ENCODE results near the gene SLC35F3. TPM values are rescaled to one million over a fixed set of nuclear protein-coding genes. Genes with fewer than 3 reads are reported as not detected.

SLC35F3 gene
- total RNA-seq, 2 experiments from 2014 or later: 0.08 TPM; not detected in 1

DNA sequence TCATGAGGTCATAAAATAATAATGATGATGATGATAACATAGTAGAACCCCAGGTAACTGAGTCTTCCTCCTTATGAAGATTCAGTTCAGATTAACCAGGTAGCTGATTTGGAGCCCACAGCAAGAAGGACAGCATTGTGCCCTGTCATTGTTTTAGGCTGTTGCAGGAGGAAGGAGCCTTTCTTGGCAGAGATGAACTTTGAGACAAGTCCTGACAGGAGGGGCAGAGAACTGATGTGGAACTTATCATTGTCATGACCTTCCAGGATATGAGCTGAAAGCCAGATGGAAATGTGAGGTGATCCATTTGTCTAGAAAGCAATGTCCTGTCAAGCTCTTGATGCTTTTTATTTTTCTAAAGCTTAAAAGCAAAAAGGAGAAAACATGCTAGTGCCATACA, 336.2 kb downstream of the SLC35F3 start:
- TF ChIP-seq, protein P1, sequence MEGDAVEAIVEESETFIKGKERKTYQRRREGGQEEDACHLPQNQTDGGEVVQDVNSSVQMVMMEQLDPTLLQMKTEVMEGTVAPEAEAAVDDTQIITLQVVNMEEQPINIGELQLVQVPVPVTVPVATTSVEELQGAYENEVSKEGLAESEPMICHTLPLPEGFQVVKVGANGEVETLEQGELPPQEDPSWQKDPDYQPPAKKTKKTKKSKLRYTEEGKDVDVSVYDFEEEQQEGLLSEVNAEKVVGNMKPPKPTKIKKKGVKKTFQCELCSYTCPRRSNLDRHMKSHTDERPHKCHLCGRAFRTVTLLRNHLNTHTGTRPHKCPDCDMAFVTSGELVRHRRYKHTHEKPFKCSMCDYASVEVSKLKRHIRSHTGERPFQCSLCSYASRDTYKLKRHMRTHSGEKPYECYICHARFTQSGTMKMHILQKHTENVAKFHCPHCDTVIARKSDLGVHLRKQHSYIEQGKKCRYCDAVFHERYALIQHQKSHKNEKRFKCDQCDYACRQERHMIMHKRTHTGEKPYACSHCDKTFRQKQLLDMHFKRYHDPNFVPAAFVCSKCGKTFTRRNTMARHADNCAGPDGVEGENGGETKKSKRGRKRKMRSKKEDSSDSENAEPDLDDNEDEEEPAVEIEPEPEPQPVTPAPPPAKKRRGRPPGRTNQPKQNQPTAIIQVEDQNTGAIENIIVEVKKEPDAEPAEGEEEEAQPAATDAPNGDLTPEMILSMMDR (IDR thresholded peaks at IDR 0.05): no peak
- Histone ChIP-seq H3K4me1 (ENCODE audit: insufficient read depth, low read length) (no peaks in the 10 kb centered on the region), H3K4me3 (ENCODE audit: low read length) (no peak overlapping the region), H3K36me3 (ENCODE audit: insufficient read depth, low read length) (no peaks in the 10 kb centered on the region), H3K27me3 (ENCODE audit: control insufficient read depth in 1 of 2, insufficient read depth in 2 of 2, low read length in 2 of 2) (no peaks in the 10 kb centered on the region), H3K27ac (ENCODE audit: low read depth in 1 of 2, low read length in 2 of 2) (no peak overlapping the region), H3K9me3 (ENCODE audit: control insufficient read depth in 1 of 2, insufficient read depth in 1 of 2, low read length in 2 of 2) (no peaks in the 10 kb centered on the region)
- H3K4me3 Mint-ChIP-seq: no peak overlapping the region
- peaks cover 12% of the 10 kb centered on the region for H3K27me3 Mint-ChIP-seq
- DNase-seq (no peak), ATAC-seq (ENCODE audit: poor library complexity) (no peak)
- H3K9me3 Mint-ChIP-seq: no peaks in the 10 kb centered on the region
- H3K27ac Mint-ChIP-seq: no peak overlapping the region
- intact Hi-C loops (cut with DNase I, micrococcal nuclease): no loop called here
- POLR2A ChIA-PET: no interaction called here
- no peaks in the 10 kb centered on the region for H3K4me1 Mint-ChIP-seq (ENCODE audit: low read depth)
- CTCF ChIA-PET: no interaction called here
- H3K36me3 Mint-ChIP-seq (ENCODE audit: low read depth): no peaks in the 10 kb centered on the region

DNA sequence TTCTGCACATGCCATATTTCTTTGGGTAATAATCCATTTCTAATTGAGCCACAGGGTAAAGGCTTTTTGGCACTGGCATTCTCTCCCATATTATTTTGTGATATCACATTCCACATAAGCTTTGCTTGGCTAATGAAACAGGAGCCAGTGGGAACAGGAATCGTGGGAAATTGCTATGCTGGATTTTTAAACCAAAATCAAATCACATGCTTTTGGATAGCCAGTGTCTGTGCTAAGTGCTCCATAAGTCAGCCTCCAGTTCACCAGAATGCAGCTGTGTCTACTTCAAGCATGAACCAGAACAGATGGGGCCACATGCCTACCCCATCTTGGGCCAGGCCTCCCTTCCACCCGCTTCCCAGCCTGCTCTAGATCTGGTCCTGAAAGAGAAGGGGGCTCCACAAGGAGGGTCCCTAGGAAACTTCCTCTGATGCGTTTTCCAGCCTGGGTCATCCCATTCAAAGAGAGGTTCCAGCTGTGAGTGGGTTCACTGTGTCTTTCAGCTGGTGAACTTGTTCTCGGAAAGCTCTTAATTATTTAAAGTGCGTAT, 337.5 kb downstream of the SLC35F3 start:
- H3K27ac ChIP-seq (ENCODE audit: low read depth in 1 of 2, low read length in 2 of 2): no peak overlapping the region
- H3K9me3 ChIP-seq (ENCODE audit: control insufficient read depth in 1 of 2, insufficient read depth in 1 of 2, low read length in 2 of 2): no peaks in the 10 kb centered on the region
- peaks cover 12% of the 10 kb centered on the region for H3K27me3 Mint-ChIP-seq
- CTCF ChIA-PET: interaction anchor here (1.1 kb wide), 1 partner anchor 68 kb away, joined by 3 read pairs; no protein-coding TSS in a partner anchor
- ATAC-seq (ENCODE audit: poor library complexity): no peak
- no peak overlapping the region for H3K27ac Mint-ChIP-seq
- no peaks in the 10 kb centered on the region for H3K9me3 Mint-ChIP-seq
- no peak overlapping the region for H3K4me3 ChIP-seq (ENCODE audit: low read length)
- DNase-seq: no peak
- no peaks in the 10 kb centered on the region for H3K27me3 ChIP-seq (ENCODE audit: control insufficient read depth in 1 of 2, insufficient read depth in 2 of 2, low read length in 2 of 2)
- H3K36me3 Mint-ChIP-seq (ENCODE audit: low read depth): no peaks in the 10 kb centered on the region
- intact Hi-C loops (cut with DNase I, micrococcal nuclease): no loop called here
- H3K36me3 ChIP-seq (ENCODE audit: insufficient read depth, low read length): no peaks in the 10 kb centered on the region
- H3K4me1 Mint-ChIP-seq (ENCODE audit: low read depth): no peaks in the 10 kb centered on the region
- POLR2A ChIA-PET: no interaction called here
- TF ChIP-seq, protein P1 (IDR thresholded peaks at IDR 0.05): no peak
- no peaks in the 10 kb centered on the region for H3K4me1 ChIP-seq (ENCODE audit: insufficient read depth, low read length)
- no peak overlapping the region for H3K4me3 Mint-ChIP-seq

- ATAC-seq (ENCODE audit: poor library complexity) (no peak), DNase-seq (no peak)
- Histone ChIP-seq H3K4me1 (ENCODE audit: insufficient read depth, low read length) (no peaks in the 10 kb centered on the region), H3K27me3 (ENCODE audit: control insufficient read depth in 1 of 2, insufficient read depth in 2 of 2, low read length in 2 of 2) (no peaks in the 10 kb centered on the region), H3K9me3 (ENCODE audit: control insufficient read depth in 1 of 2, insufficient read depth in 1 of 2, low read length in 2 of 2) (peaks cover 0 to 6% of the 10 kb centered on the region in 2 experiments), H3K36me3 (ENCODE audit: insufficient read depth, low read length) (no peaks in the 10 kb centered on the region), H3K27ac (ENCODE audit: low read depth in 1 of 2, low read length in 2 of 2) (no peak overlapping the region), H3K4me3 (ENCODE audit: low read length) (no peak overlapping the region)
- H3K4me1 Mint-ChIP-seq (ENCODE audit: low read depth): no peaks in the 10 kb centered on the region
- TF ChIP-seq, protein P1 (IDR thresholded peaks at IDR 0.05): no peak
- ChIA-PET CTCF (interaction anchor here (1.0 kb wide), 2 partner anchors 66 kb away, joined by 3 read pairs; no protein-coding TSS in a partner anchor), POLR2A (no interaction called here)
- H3K4me3 Mint-ChIP-seq: no peak overlapping the region
- intact Hi-C loops (cut with DNase I, micrococcal nuclease): no loop called here
- H3K27me3 Mint-ChIP-seq: peaks cover 12% of the 10 kb centered on the region
- H3K36me3 Mint-ChIP-seq (ENCODE audit: low read depth): no peaks in the 10 kb centered on the region
- H3K27ac Mint-ChIP-seq: no peak overlapping the region
- peaks cover 4% of the 10 kb centered on the region for H3K9me3 Mint-ChIP-seq
Measured at GRCh38 chr1:234243521-234244260, 339.2 kb downstream of the SLC35F3 start.

All from CD4-positive, alpha-beta T cell (primary cell).